HUES6 (cell line): Measurements from ENCODE around the gene BAHCC1.

Experiments used
- H3K27ac ChIP-seq: 2 replicates; pipeline ENCODE4 v1.7.0; 2013; ENCODE audit warnings: low read depth, mild to moderate bottlenecking, low read length, inconsistent platforms
- H3K27me3 ChIP-seq: 2 replicates; pipeline ENCODE4 v1.6.1; 2013; ENCODE audit warnings: low read length; ENCODE audit not compliant: control insufficient read depth, insufficient read depth
- H3K36me3 ChIP-seq: 2 replicates; pipeline ENCODE4 v1.6.1; 2013; ENCODE audit warnings: low read length; ENCODE audit not compliant: control insufficient read depth, insufficient read depth
- H3K4me1 ChIP-seq: 2 replicates; pipeline ENCODE4 v1.6.1; 2013; ENCODE audit warnings: low read length; ENCODE audit not compliant: control insufficient read depth, insufficient read depth
- H3K4me3 ChIP-seq: 2 replicates; pipeline ENCODE4 v1.5.1; 2013; ENCODE audit warnings: low read depth, low read length
- H3K9ac ChIP-seq: one replicate; pipeline ENCODE4 v1.6.1; 2013; ENCODE audit warnings: mild to moderate bottlenecking, low read length
- H3K9me3 ChIP-seq: 2 replicates; pipeline ENCODE4 v1.6.1; 2013; ENCODE audit warnings: low read depth, low read length; ENCODE audit not compliant: control insufficient read depth, insufficient read depth

Gene BAHCC1

GRCh38 chr17:81388612-81389367 is 6.5 kb upstream of the BAHCC1 start:
- Histone ChIP-seq H3K9ac (no peak overlapping the region), H3K27ac (no peak overlapping the region), H3K4me1 (peaks cover 39% of the 10 kb centered on the region), H3K4me3 (0 out of 2 replicates have a peak overlapping the region, but pooled peaks have one; percentile 13), H3K36me3 (peaks cover 3% of the 10 kb centered on the region; the same call in 1 of the 2 replicates), H3K27me3 (peaks cover 90% of the 10 kb centered on the region), H3K9me3 (no peaks in the 10 kb centered on the region)

DNA sequence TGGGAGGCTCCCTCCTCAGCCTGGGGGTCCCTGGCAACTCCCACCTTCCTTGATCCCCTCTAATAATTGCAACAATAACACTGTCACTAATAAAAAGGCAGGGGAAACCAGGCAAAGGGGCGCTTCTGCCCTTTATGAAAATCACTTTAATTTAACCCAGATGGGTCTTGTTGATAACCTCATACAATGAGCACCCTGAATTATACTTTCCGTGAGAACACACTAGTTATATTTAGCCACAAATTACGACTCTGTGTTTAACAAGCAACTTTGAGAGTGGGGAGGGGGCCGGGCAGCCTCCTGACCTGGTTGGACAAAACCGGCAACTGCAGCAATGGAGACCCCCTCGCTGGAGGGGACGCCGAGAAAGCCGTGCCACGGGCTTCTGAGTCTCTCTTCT is 5.7 kb upstream of the BAHCC1 start:
- Histone ChIP-seq H3K4me1 (peaks cover 44% of the 10 kb centered on the region), H3K27me3 (peaks cover 85% of the 10 kb centered on the region), H3K4me3 (no peak overlapping the region), H3K9ac (no peak overlapping the region), H3K9me3 (no peaks in the 10 kb centered on the region), H3K36me3 (peaks cover 3% of the 10 kb centered on the region; the same call in 1 of the 2 replicates), H3K27ac (no peak overlapping the region)

- Histone ChIP-seq H3K36me3 (peaks cover 3% of the 10 kb centered on the region; the same call in 1 of the 2 replicates), H3K9me3 (no peaks in the 10 kb centered on the region), H3K27ac (no peak overlapping the region), H3K4me3 (no peak overlapping the region), H3K4me1 (peaks cover 48% of the 10 kb centered on the region), H3K9ac (peak overlapping the region; percentile 19), H3K27me3 (peaks cover 80% of the 10 kb centered on the region)
Observed at GRCh38 chr17:81390029-81390872, 5.0 kb upstream of the BAHCC1 start.

DNA sequence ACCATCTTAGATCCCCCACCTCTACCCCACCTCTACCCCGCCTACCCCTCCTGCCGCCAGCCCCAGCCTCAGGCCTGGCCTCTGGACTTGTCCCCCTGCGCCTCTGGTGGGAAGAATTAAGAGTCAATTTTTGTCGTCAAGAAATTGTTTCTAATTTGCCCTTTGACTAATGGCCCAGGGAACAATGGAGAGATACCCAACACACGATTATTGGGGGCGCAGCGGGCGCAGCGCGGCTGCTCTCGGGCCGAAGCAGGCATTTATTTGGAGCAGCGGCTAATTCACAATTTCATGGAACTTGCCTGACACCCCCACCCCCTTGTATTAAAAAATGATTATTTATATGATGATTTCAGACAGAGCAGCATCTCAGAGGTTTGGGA is 4.4 kb upstream of the BAHCC1 start:
- H3K9ac ChIP-seq, result no peak overlapping the region
- no peaks in the 10 kb centered on the region for H3K9me3 ChIP-seq
- H3K36me3 ChIP-seq, result peaks cover 3% of the 10 kb centered on the region; the same call in 1 of the 2 replicates
- peaks cover 48% of the 10 kb centered on the region for H3K4me1 ChIP-seq
- H3K4me3 ChIP-seq, result no peak overlapping the region
- no peak overlapping the region for H3K27ac ChIP-seq
- peaks cover 74% of the 10 kb centered on the region for H3K27me3 ChIP-seq

DNA sequence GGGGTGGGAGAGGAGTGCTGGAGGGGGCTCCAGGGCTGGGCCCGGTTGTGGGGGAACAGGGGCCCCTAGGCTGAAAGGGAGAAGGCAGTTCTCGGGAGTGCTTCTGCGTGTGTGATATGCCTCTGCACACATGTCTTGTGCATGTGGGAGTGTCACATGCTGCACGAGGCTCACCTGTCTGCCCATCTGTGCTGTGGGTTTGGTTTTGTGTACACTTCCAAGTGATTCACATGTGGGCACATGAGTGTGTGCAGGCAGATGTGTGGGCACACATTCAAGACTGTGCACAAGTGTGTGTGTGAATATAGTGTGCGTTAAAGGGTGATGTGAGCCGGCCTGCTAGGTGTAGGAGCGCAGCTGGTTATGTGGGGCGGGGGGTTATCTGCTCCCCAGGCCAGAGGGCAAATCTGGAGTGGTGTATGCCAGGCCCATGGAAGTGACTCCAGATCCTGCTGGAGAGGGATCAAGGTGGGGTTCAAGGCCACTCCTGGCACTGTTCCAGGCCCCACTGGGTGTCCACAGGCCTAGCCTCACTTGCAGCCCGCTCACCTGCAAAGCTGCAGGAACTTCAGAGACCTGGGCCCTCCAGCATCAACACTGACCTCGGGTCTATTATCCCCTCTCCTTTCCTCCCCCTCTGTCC is 3.8 kb upstream of the BAHCC1 start:
- no peak overlapping the region for H3K27ac ChIP-seq
- no peak overlapping the region for H3K9ac ChIP-seq
- no peaks in the 10 kb centered on the region for H3K9me3 ChIP-seq
- no peak overlapping the region for H3K4me3 ChIP-seq
- peaks cover 68% of the 10 kb centered on the region for H3K27me3 ChIP-seq
- H3K4me1 ChIP-seq, result peaks cover 45% of the 10 kb centered on the region
- peaks cover 3% of the 10 kb centered on the region; the same call in 1 of the 2 replicates for H3K36me3 ChIP-seq

GRCh38 chr17:81391936-81392908 is 3.0 kb upstream of the BAHCC1 start:
- Histone ChIP-seq H3K4me1 (peaks cover 45% of the 10 kb centered on the region), H3K27ac (no peak overlapping the region), H3K4me3 (peak overlapping the region; percentile 66), H3K27me3 (peaks cover 61% of the 10 kb centered on the region), H3K36me3 (peaks cover 3% of the 10 kb centered on the region; the same call in 1 of the 2 replicates), H3K9ac (peak overlapping the region; percentile 82), H3K9me3 (no peaks in the 10 kb centered on the region)

- peaks cover 44% of the 10 kb centered on the region for H3K4me1 ChIP-seq
- H3K9ac ChIP-seq, result peak overlapping the region; percentile 82
- no peaks in the 10 kb centered on the region for H3K9me3 ChIP-seq
Observed at GRCh38 chr17:81392909-81393654, 2.2 kb upstream of the BAHCC1 start.

DNA sequence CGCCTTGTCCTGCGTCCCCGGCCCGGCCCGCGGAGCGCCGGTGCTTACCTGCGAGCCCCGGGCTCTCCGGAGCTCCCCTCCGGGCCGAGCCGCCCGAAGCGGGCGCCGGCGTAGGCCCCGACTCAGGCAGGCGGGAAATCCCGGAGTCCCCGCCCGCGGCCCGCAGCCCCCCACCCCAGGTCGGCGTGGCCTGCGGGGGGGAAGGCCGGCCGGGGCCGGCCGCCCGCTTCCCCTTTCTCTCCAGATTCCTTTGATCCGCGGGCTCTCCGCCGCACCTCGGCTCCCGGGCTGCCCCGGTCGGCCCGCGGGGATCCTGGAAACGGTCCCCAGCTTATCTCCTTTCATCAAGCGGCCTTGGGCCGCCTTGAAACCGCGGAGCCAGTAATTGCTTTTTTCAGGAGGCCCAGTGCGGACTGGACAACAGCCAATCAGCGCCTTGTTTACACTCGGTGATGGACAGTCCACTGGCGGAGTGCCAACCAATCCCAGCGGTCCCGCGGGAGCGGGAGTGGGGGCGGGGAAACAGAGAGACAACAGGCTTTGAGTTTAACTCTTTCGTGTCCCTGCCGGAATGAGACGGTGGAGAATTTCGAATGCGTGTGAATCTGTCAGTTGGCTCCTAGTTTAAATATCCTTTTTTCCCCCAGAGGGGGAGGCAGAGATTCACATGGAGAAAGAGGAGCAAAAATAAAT is 1.4 kb upstream of the BAHCC1 start:
- Histone ChIP-seq H3K27ac (peak overlapping the region; percentile 39; the same call in 1 of the 2 replicates), H3K36me3 (peaks cover 3% of the 10 kb centered on the region; the same call in 1 of the 2 replicates), H3K9me3 (no peaks in the 10 kb centered on the region), H3K27me3 (peaks cover 57% of the 10 kb centered on the region), H3K4me3 (peak overlapping the region; percentile 66), H3K9ac (peak overlapping the region; percentile 82), H3K4me1 (peaks cover 40% of the 10 kb centered on the region)

More at GRCh38 chr17:81392909-81393654, 2.2 kb upstream of the BAHCC1 start:
- Histone ChIP-seq H3K27ac (peak overlapping the region; percentile 23; the same call in 1 of the 2 replicates), H3K36me3 (peaks cover 3% of the 10 kb centered on the region; the same call in 1 of the 2 replicates), H3K4me3 (peak overlapping the region; percentile 66), H3K27me3 (peaks cover 57% of the 10 kb centered on the region)

DNA sequence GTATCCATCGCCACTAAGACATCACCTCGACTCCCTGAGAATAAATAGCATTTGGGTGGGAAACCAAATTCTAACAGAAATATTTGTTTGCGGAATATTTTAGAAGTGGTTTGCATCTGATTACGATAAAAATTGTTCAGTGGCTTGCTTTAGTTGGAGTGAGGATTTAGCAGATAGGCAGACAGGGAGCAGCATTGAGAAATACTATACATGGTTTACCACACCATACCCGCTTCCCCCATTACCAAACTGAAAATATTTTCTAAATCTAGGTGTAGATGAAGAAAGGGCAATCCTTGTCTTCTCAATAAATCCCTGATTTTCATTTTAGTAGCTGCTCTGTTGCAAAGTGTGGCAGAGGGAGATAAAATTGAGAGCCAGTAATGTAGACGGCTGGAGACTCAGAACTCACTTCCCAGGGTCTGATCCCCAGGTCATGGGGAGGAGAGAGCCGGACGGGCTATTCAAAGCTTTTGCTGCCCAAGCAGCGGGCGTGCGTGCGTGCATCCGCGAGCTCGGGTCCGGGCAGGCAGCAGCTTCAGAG is 808 bp upstream of the BAHCC1 start:
- Histone ChIP-seq H3K27ac (no peak overlapping the region; the same call in 1 of the 2 replicates), H3K4me3 (peak overlapping the region; percentile 59), H3K9me3 (no peaks in the 10 kb centered on the region), H3K27me3 (peaks cover 54% of the 10 kb centered on the region), H3K9ac (peak overlapping the region; percentile 62), H3K36me3 (peaks cover 3% of the 10 kb centered on the region; the same call in 1 of the 2 replicates), H3K4me1 (peaks cover 35% of the 10 kb centered on the region)
